COLO668 (cell line): ENCODE results near the gene OR6K3.
"Not testable (repeated sequence)": the region's sequence is repeated elsewhere in the genome, so short reads cannot be mapped to it uniquely, and the experiment has no call there.

Experiments
- DNase-seq: peaks from one replicate; lab custom pipeline; 2025; ENCODE audit not compliant: unreplicated experiment; lab: John Stamatoyannopoulos, UW

Gene OR6K3, protein sequence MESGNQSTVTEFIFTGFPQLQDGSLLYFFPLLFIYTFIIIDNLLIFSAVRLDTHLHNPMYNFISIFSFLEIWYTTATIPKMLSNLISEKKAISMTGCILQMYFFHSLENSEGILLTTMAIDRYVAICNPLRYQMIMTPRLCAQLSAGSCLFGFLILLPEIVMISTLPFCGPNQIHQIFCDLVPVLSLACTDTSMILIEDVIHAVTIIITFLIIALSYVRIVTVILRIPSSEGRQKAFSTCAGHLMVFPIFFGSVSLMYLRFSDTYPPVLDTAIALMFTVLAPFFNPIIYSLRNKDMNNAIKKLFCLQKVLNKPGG

GRCh38 chr1:158720620-158721019, at the start of gene OR6K3:
OR6K3 (minus strand) TSS chr1:158720720; CDS start chr1:158718115, 2,605 bp downstream.
- DNase-seq: no peak

- DNase-seq: no peak
Observed at GRCh38 chr1:158754420-158754819, 33.9 kb upstream of the OR6K3 start, which contains the start of gene OR6K6. OR6K6 (plus strand) TSS chr1:158754720; CDS start chr1:158754888, 168 bp downstream.

DNA sequence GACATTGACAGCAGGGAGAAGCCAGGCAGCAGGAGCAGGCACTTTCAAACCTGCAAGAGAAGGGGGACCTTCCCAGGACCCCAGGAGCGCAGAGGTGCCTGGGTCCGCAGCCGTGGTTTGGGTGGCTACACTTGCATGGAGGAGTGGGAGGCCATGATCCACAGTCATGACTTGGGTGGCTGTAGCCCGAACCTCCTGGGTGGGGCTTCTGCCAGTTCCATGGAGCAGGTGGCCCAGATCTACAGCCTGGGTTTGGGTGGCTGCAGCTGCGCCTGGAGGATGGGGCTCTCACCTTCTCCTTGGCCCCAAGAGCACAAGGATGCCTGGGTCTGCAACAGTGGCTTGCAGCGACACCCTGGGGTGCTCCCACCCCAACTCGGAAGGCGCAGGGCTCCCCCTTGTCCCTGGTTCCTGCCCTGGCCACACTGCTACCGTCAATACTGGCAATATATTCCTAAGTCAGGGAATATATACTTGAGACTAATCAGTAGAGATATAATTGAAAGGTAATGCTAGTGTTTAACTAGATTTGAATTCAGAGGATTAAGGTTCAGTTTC, 31.7 kb upstream of the OR6K3 start:
- no peak for DNase-seq

- DNase-seq: no peak
Observed at GRCh38 chr1:158735848-158736247, 15.3 kb upstream of the OR6K3 start.

GRCh38 chr1:158732524-158732923, 12.0 kb upstream of the OR6K3 start:
- no peak for DNase-seq

DNA sequence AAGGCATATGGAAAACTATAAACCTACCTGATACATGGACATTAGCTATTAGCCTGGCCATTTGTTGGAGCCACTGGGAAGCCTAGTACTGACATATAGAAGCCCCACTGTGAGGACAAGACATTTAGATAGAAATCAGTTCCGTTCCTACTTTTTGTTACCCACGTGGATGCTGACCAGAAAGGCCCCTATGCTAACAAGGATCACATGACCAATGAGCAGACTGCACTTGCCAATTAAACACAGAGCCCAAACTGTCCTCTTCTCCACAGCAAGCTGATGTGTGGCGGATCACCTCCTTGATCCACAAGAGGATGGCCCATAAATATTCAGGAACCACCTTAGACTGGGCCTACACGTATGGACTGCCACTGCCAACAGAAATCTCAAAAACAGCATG, 11.2 kb upstream of the OR6K3 start:
- no peak for DNase-seq

DNA sequence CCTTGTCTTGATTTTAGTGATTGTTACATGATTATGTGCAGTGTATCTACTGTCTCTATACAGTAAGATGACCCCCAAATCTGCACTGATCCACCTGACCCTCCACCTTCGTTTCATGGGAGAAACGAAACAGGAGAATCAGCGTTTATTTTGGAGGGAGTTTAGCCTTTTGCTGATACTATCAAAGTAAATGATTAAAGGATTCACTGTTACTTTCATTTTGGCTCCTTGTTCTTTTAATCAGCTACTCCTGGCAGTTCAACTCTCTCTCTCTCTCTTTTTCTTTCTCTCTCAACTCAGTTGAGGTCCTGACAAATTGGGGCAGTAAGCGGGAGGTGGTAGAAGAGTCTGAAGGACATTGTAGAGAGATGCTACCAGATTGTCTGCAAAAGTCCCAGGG, 9.9 kb upstream of the OR6K3 start:
- DNase-seq: no peak

DNA sequence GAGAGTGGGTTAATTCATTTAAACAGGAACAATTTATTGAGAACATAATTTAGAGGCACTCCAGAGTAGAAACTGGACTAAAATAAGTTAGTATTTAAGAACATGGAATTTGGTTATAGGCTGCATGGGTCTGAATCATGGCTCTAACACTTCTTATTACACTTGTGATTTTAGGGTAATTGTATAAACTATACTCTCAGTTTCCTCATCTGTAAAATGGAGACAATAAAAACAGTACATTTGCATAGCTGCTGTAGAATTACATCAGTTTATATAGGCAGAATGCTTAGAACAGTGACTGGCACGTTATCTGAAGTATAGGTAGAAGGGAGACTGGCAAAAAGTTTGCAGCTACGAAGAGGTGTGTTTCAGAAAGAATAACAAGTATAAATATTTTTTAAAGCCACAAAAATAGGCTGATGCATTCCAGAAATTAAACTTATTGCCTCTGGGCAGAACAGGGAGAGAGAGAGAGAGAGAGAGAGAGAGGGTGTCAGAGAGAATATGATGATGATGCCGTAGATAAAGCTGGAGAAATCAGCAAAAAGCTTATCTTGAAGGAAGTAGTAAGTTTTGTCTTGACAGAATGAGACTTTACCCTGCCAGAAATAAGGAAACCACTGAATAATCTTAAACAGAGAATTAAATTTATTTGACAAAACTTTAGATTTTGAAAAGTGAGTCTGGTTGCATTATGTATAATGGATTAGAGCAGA, 8.1 kb upstream of the OR6K3 start:
- DNase-seq: no peak

DNA sequence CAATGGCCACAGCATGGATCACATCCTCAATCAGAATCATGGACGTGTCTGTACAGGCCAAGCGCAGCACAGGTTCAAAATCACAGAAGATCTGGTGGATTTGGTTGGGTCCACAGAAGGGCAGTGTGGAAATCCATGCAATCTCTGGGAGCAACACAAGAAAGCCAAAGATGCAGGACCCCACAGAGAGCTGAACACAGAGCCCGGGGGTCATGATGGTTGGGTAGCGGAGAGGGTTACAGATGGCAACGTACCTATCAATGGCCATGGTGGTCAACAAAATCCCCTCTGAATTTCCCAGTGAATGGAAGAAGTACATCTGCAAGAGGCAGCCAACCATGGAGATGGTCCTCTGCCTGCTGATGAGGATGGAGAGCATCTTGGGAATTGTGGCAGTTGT, 3.9 kb upstream of the OR6K3 start:
- DNase-seq: no peak

GRCh38 chr1:158719664-158720063, 856 bp downstream of the OR6K3 start:
- DNase-seq: no peak

GRCh38 chr1:158717344-158717743, 3.2 kb downstream of the OR6K3 start:
- DNase-seq: no peak

GRCh38 chr1:158716335-158716734, 4.2 kb downstream of the OR6K3 start:
- no peak for DNase-seq

DNA sequence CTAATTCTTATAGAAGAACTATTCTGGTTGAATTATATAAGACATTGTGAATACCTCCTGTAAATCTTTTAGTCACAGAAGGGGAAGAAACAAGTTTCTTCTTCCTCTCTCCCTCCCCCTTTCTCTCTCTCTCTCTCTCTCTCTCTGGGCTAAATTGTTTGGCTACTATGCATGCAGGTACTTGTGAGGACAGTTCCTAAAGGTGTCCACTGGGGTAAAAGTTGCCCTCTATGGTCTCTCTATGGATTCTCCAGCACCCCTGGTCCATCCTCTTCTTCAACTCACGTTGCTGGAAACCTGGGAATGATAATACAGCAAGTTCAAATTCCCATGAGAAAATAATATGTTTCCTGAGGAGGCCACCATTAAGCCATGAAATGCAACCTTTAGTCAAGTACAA, 5.8 kb downstream of the OR6K3 start:
- no peak for DNase-seq

- DNase-seq: no peak
Observed at GRCh38 chr1:158711098-158711497, 9.4 kb downstream of the OR6K3 start.

DNA sequence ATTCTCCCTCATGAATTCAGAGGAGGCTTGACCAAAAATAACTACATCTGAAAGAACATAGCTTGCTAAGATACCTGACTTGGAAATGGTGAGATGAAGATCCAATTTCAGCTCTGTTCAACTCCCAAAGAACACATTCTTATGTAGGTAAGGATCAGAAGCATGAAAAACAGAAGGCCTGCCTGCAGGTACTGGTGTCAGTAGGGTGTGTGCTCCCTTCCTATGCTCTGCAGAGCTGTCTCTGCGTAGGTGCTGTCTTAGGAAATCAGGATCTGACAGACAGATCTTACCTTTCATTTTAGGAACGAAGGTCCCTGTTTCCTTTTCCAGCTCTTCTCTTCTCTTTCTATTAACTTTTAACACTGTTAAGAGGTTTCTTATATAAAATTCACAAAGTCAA, 14.4 kb downstream of the OR6K3 start:
- no peak for DNase-seq

DNA sequence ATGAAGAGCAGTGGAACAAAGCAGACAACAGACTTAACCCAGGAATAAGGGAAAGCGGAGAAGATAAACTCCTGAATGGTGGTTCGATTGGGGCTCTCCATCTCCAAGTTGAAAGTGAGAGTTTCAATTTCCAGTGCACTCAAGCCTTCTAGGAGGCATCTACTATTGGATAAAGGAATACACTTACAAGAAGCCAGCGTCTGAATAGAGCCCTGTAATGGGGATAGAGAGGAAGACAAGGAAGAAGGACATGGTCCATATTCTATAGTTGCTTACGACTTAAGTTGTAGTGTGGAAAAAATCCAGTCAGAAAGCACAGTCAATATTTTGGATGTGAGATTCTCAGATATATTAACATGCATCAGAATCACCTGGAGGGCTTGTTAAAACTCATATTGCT, 20.0 kb downstream of the OR6K3 start, which contains the start of gene OR6K2:
TSS of gene OR6K2 (minus strand) at position 101 of the 400 bp plus-strand sequence. CDS start at position 101, 0 bp downstream.
- DNase-seq: no peak

DNA sequence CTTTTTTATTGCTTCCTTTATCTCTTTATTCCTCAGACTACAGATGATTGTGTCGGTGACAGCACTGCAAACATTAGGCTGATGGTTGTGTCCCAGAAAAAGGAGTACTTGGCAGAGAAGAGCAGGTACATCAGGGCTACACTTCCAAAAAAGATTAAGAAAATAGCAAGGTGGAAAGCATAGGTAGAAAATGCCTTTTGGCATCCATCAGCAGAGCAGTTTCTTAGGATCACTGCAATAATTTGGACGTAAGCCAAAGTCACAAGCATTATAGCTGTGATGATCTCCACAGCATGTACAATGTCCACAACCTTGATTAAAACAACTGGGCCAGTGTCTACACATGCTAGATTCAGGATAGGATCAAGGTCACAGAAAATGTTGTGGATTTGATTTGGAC, 25.9 kb downstream of the OR6K3 start:
- DNase-seq: no peak

DNA sequence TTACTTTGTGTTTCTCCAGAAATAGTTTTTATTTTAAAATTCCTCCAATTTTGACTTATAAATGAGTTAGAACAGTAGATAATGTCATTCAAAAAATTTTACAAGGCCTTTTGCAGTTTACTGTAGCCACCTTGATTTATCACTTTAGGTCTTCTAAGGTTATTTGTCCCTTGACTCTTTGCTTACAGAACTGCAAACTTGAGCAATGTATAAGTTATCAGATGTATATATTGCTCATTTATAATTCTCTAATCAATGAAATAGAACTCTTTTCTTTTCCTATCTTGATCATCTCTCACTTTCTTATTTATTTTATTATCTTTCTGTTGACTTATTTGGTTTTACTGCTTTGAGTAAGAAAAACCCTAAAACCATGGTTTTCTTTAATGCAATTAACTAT, 28.2 kb downstream of the OR6K3 start:
- no peak for DNase-seq

DNA sequence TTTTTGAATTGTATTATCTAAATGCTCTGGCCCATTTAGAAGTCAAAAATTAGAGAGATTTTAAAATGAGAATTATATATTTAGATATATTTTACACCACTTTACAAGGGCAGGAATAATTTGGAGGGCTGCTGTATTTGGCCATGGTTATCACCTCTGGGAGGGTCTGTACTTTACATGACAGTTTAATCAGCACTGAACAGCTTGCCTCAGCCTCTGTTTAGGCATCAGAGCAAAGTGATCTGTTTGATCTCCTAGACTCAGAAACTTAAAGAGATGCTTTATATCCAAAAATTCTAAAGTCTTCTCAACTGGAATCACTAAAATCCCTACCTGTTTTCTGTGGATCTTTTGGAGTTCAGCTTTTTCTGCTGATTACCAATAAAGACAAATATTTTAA, 28.6 kb downstream of the OR6K3 start:
- no peak for DNase-seq

- not testable (repeated sequence) for DNase-seq
Observed at GRCh38 chr1:158691149-158691548, 29.4 kb downstream of the OR6K3 start.

- DNase-seq: no peak
Observed at GRCh38 chr1:158689875-158690274, 30.6 kb downstream of the OR6K3 start.

- DNase-seq: no peak
Observed at GRCh38 chr1:158689110-158689509, 31.4 kb downstream of the OR6K3 start.
